C4-2B (cell line): ENCODE data around the gene SEMA3E.
"Not testable (repeated sequence)": the region's sequence is repeated elsewhere in the genome, so short reads cannot be mapped to it uniquely, and the experiment has no call there.

Source experiments
- H3K27ac ChIP-seq: fragments of 450-650 bp; 2 replicates; pipeline ENCODE4 v1.5.1; 2017
- CTCF ChIP-seq: fragments of 450-650 bp; conservative IDR thresholded peaks from 2 replicates; pipeline ENCODE4 v1.5.1; 2017; ENCODE audit warnings: mild to moderate bottlenecking
- ZFX ChIP-seq: fragments of 450-650 bp; IDR thresholded peaks from 2 replicates; pipeline ENCODE4 v1.6.1; 2017

The SEMA3E gene

GRCh38 chr7:83689855-83690254 lies 40.9 kb upstream of the SEMA3E start:
- H3K27ac ChIP-seq: no peak overlapping the region
- TF ChIP-seq CTCF (no peak), ZFX (no peak)

GRCh38 chr7:83686416-83686815 lies 37.5 kb upstream of the SEMA3E start:
- no peak overlapping the region for H3K27ac ChIP-seq
- TF ChIP-seq ZFX (no peak), CTCF (no peak)

GRCh38 chr7:83684928-83685327 lies 36.0 kb upstream of the SEMA3E start:
- H3K27ac ChIP-seq: no peak overlapping the region

GRCh38 chr7:83681200-83681778 lies 32.4 kb upstream of the SEMA3E start:
- H3K27ac ChIP-seq: no peak overlapping the region
- no peak for TF ChIP-seq ZFX
- TF ChIP-seq CTCF: no peak

More at GRCh38 chr7:83684928-83685327, 36.0 kb upstream of the SEMA3E start:
- no peak for TF ChIP-seq CTCF
- no peak for TF ChIP-seq ZFX

- TF ChIP-seq CTCF (no peak), ZFX (no peak)
- no peak overlapping the region for H3K27ac ChIP-seq
Observed at GRCh38 chr7:83677180-83677866, 28.4 kb upstream of the SEMA3E start.

- not testable (repeated sequence) for H3K27ac ChIP-seq
Observed at GRCh38 chr7:83673291-83673690, 24.4 kb upstream of the SEMA3E start.

GRCh38 chr7:83672157-83672556 lies 23.2 kb upstream of the SEMA3E start:
- H3K27ac ChIP-seq: no peak overlapping the region

More at GRCh38 chr7:83672157-83672556, 23.2 kb upstream of the SEMA3E start:
- no peak for TF ChIP-seq CTCF
- no peak for TF ChIP-seq ZFX
